Right lung (tissue), 5 donors: ENCODE results near the gene TTC8. TPM values are rescaled to one million over a fixed set of nuclear protein-coding genes. Genes with fewer than 3 reads are reported as not detected.
"Not testable (repeated sequence)": the region's sequence is repeated elsewhere in the genome, so short reads cannot be mapped to it uniquely, and the experiment has no call there.

ENCODE experiments used
- DNase-seq, 2 donors: peaks; one replicate each; pipeline ENCODE4 v3.0.0-alpha.2; 2013
- polyA plus RNA-seq, 5 donors: library from polyadenylated mRNA; unstranded; fragments of 120-200 nt; gene quantifications; one replicate each; pipeline versions ENCODE4 v1.2.1 to v1.2.3, GENCODE V29; 2013; ENCODE audit warnings: inconsistent platforms in 1 of 5, low replicate concordance in 1 of 5; ENCODE audit not compliant: insufficient read length in 5 of 5, insufficient read depth in 1 of 5

Gene TTC8
- polyA plus RNA-seq, 5 donors, result 34.7 to 50.6 (median 43.9) TPM

- DNase-seq, result no peak
These were observed 2.6 kb upstream of the TTC8 start for GRCh38 chr14:88821888-88822287.

GRCh38 chr14:88823968-88824313 lies 510 bp upstream of the TTC8 start:
- DNase-seq, result no peak

GRCh38 chr14:88825078-88825458 lies 617 bp downstream of the TTC8 start:
- DNase-seq, result no peak

- no peak for DNase-seq
These were observed 1.1 kb downstream of the TTC8 start for GRCh38 chr14:88825503-88825902.

- DNase-seq, result no peak
These were observed 4.7 kb downstream of the TTC8 start for GRCh38 chr14:88829188-88829587.

- DNase-seq, result no peak
These were observed 5.3 kb downstream of the TTC8 start for GRCh38 chr14:88829685-88830302.

GRCh38 chr14:88831284-88831683 lies 6.8 kb downstream of the TTC8 start:
- no peak for DNase-seq

- DNase-seq, result peak; percentile 32 to 42
These were observed 10.5 kb downstream of the TTC8 start for GRCh38 chr14:88834883-88835431.

GRCh38 chr14:88835661-88836060 lies 11.2 kb downstream of the TTC8 start:
- DNase-seq, result peak; percentile 18 to 21

GRCh38 chr14:88837495-88837894 lies 13.0 kb downstream of the TTC8 start:
- DNase-seq, result no peak

- DNase-seq, result no peak
These were observed 13.6 kb downstream of the TTC8 start for GRCh38 chr14:88838015-88838414.

- no peak for DNase-seq
These were observed 16.5 kb downstream of the TTC8 start for GRCh38 chr14:88840926-88841325.

GRCh38 chr14:88841741-88842140 lies 17.3 kb downstream of the TTC8 start:
- no peak for DNase-seq

GRCh38 chr14:88842414-88842813 lies 18.0 kb downstream of the TTC8 start:
- no peak for DNase-seq

- no peak for DNase-seq
These were observed 20.6 kb downstream of the TTC8 start for GRCh38 chr14:88844980-88845491.

- DNase-seq, result no peak
These were observed 24.1 kb downstream of the TTC8 start for GRCh38 chr14:88848571-88848970.

- DNase-seq, result no peak
These were observed 25.3 kb downstream of the TTC8 start for GRCh38 chr14:88849716-88850115.

GRCh38 chr14:88851587-88851986 lies 27.1 kb downstream of the TTC8 start:
- no peak for DNase-seq

- DNase-seq, result no peak
These were observed 28.2 kb downstream of the TTC8 start for GRCh38 chr14:88852632-88853031.

GRCh38 chr14:88853129-88853528 lies 28.7 kb downstream of the TTC8 start:
- DNase-seq, result no peak

- DNase-seq, result no peak
These were observed 32.4 kb downstream of the TTC8 start for GRCh38 chr14:88856786-88857366.

GRCh38 chr14:88857861-88858260 lies 33.4 kb downstream of the TTC8 start:
- DNase-seq, result not testable (repeated sequence)

GRCh38 chr14:88859118-88859517 lies 34.7 kb downstream of the TTC8 start:
- DNase-seq, result not testable (repeated sequence)

- DNase-seq, result no peak
These were observed 38.7 kb downstream of the TTC8 start for GRCh38 chr14:88863167-88863566.
